GM12878 (cell line): ENCODE data around the gene UBQLN1. TPM values are rescaled to one million over a fixed set of nuclear protein-coding genes. Genes with fewer than 3 reads are reported as not detected.
"Not testable (repeated sequence)": the region's sequence is repeated elsewhere in the genome, so short reads cannot be mapped to it uniquely, and the experiment has no call there.

Experiments used
- ATAC-seq: fragments of 200-7000 bp; cut with Tn5 transposase; 3 replicates; pipeline ENCODE4 v1.9.1; 2020; ENCODE audit warnings: mild to moderate bottlenecking, moderate library complexity
- BruUV-seq: library from RNA; stranded (reverse); fragments of 400-500 nt; replicated peaks from 2 replicates; lab custom pipeline; 2021; lab: Mats Ljungman, UMichigan
- CTCF ChIA-PET: fragments of 300-600 bp; sonication (Branson Sonifier 250); formaldehyde crosslinking; extraction: SDS; loops from one replicate; lab custom pipeline; 2021; ENCODE audit warnings: inconsistent platforms; lab: Yijun Ruan, JAX
- POLR2A ChIA-PET: fragments of 350-600 bp; formaldehyde crosslinking; extraction: SDS; loops from one replicate; lab custom pipeline; 2021; ENCODE audit warnings: inconsistent platforms; lab: Charles Lee
- RAD21 ChIA-PET: fragments of 300-600 bp; sonication (Branson Sonifier 250); formaldehyde crosslinking; loops from one replicate; lab custom pipeline; 2023; ENCODE audit warnings: antibody characterized with exemption; ENCODE audit not compliant: unreplicated experiment; lab: Charles Lee
- SMC1A ChIA-PET: fragments of 300-600 bp; sonication (Branson Sonifier 250); formaldehyde crosslinking; loops from one replicate; lab custom pipeline; 2023; ENCODE audit not compliant: unreplicated experiment, uncharacterized antibody; lab: Charles Lee
- DNase-seq: peaks from one replicate; pipeline ENCODE4 v3.0.0-alpha.2; 2011; ENCODE audit warnings: low read depth, low spot score
- FAIRE-seq: peaks from 3 replicates; lab custom pipeline; 2011; peaks lifted over from hg19 to GRCh38; lab: Jason Lieb, UNC
- H2AFZ ChIP-seq: 2 replicates; pipeline ENCODE4 v1.6.0; 2011; ENCODE audit warnings: low read depth, low read length, control low read depth; ENCODE audit not compliant: control insufficient read depth
- H3K27ac ChIP-seq: 2 replicates; pipeline ENCODE4 v1.5.1; 2011; ENCODE audit warnings: control low read depth; ENCODE audit not compliant: control insufficient read depth, insufficient read depth
- H3K27me3 ChIP-seq, 2 experiments: replicated peaks in 1 of 2; 2 replicates each; pipeline versions ENCODE4 v1.6.0 to v1.6.1; 2011; ENCODE audit warnings: low read length in 1 of 2; ENCODE audit not compliant: control insufficient read depth in 2 of 2, insufficient read depth in 2 of 2
- H3K36me3 ChIP-seq, 2 experiments: 2 replicates each; pipeline ENCODE4 v1.5.1; 2011; ENCODE audit warnings: low read length in 1 of 2; ENCODE audit not compliant: control insufficient read depth in 2 of 2, insufficient read depth in 2 of 2
- H3K4me1 ChIP-seq: 2 replicates; pipeline ENCODE4 v1.6.1; 2011; ENCODE audit warnings: mild to moderate bottlenecking, low read length, moderate library complexity, mixed read lengths; ENCODE audit not compliant: control insufficient read depth, insufficient read depth
- H3K4me2 ChIP-seq: 2 replicates; pipeline ENCODE4 v1.6.0; 2011; ENCODE audit warnings: control low read depth; ENCODE audit not compliant: control insufficient read depth, insufficient read depth
- H3K4me3 ChIP-seq: fragments of 200-600 bp; sonication (generic); 2 replicates; pipeline ENCODE4 v1.5.1; 2016
- H3K79me2 ChIP-seq: 2 replicates; pipeline ENCODE4 v1.6.0; 2011; ENCODE audit warnings: low read length; ENCODE audit not compliant: control insufficient read depth, insufficient read depth
- H3K9ac ChIP-seq: 2 replicates; pipeline ENCODE4 v1.8.0; 2011; ENCODE audit warnings: low read length, control low read depth, mixed read lengths; ENCODE audit not compliant: control insufficient read depth, insufficient read depth
- H3K9me3 ChIP-seq: replicated peaks from 3 replicates; pipeline ENCODE4 v1.5.1; 2011; ENCODE audit warnings: mild to moderate bottlenecking, low read length; ENCODE audit not compliant: control insufficient read depth, insufficient read depth
- H4K20me1 ChIP-seq: 2 replicates; pipeline ENCODE4 v1.6.0; 2011; ENCODE audit not compliant: control insufficient read depth, insufficient read depth
- KLF5 ChIP-seq: fragments of 450-650 bp; IDR thresholded peaks from 2 replicates; pipeline ENCODE4 v1.6.1; 2014; ENCODE audit warnings: mild to moderate bottlenecking; ENCODE audit not compliant: partially characterized antibody
- NR2C1 ChIP-seq: fragments of 450-650 bp; IDR thresholded peaks from 2 replicates; pipeline ENCODE4 v1.6.1; 2017; ENCODE audit warnings: antibody characterized with exemption, mild to moderate bottlenecking, moderate library complexity
- WGBS: methylation state at CpG from one replicate; pipeline ENCODE4 v1.1.6; 2016; ENCODE audit warnings: low lambda C conversion rate; ENCODE audit not compliant: insufficient replicate concordance, insufficient coverage; ENCODE audit errors: missing lambda C conversion rate; 5-methylcytosine and 5-hydroxymethylcytosine counted together
- in situ Hi-C: fragments of 300-500 bp; cut with MboI; formaldehyde crosslinking; loops from 9 replicates; pipeline ENCODE4 v1.14.3; 2018; ENCODE audit warnings: mixed read lengths
- intact Hi-C: fragments of 100-400 bp; cut with micrococcal nuclease; formaldehyde crosslinking; loops from one replicate; pipeline ENCODE4 v1.14.2; 2022; ENCODE audit not compliant: unreplicated experiment
- polyA plus RNA-seq, 11 experiments: library from polyadenylated mRNA; depleted of rRNA in 4 of 11; unstranded in 6 of 11; stranded (reverse) in 5 of 11; fragments of >200 nt; fragmentation: Nextera tagmentation in 4 of 11; fragmentation: Illumina TruSeq in 1 of 11; extraction: Ambion mirVana in 4 of 11; extraction: Trizol in 1 of 11; gene quantifications; 1 replicate in 1 of 11; 2 replicates in 10 of 11; pipeline versions ENCODE4 v1.2.1 to v1.2.3, GENCODE V29; 2011 to 2016; ENCODE audit warnings: inconsistent platforms in 2 of 11, missing spikeins in 2 of 11, low read depth in 1 of 11
- total RNA-seq, 4 experiments: library from RNA; depleted of rRNA in 3 of 4; stranded (reverse); fragments of >200 nt in 3 of 4; fragmentation: Illumina TruSeq in 1 of 4; extraction: Trizol in 1 of 4; gene quantifications; 2 replicates each; pipeline versions ENCODE4 v1.2.1 to v1.2.3, GENCODE V29; 2013 to 2021
- TF ChIP-seq, protein P1 (sequence below), 3 experiments: IDR thresholded peaks in 2 of 3; conservative IDR thresholded peaks in 1 of 3; 2 replicates each; pipeline ENCODE4 v1.5.1; 2011; ENCODE audit warnings: low read depth in 3 of 3, low read length in 3 of 3, mild to moderate bottlenecking in 3 of 3, control low read depth in 2 of 3, moderate library complexity in 2 of 3, inconsistent platforms in 1 of 3, mixed read lengths in 1 of 3; ENCODE audit not compliant: control insufficient read depth in 2 of 3, insufficient read depth in 1 of 3; ENCODE audit errors: extremely low read depth in 1 of 3

The UBQLN1 gene
- total and polyA plus RNA-seq, 10 of the 15 experiments (the other 5 are each of a cell fraction or from before 2014, with no cell fraction given) = 12.4 to 118 (median 66.1) TPM

DNA sequence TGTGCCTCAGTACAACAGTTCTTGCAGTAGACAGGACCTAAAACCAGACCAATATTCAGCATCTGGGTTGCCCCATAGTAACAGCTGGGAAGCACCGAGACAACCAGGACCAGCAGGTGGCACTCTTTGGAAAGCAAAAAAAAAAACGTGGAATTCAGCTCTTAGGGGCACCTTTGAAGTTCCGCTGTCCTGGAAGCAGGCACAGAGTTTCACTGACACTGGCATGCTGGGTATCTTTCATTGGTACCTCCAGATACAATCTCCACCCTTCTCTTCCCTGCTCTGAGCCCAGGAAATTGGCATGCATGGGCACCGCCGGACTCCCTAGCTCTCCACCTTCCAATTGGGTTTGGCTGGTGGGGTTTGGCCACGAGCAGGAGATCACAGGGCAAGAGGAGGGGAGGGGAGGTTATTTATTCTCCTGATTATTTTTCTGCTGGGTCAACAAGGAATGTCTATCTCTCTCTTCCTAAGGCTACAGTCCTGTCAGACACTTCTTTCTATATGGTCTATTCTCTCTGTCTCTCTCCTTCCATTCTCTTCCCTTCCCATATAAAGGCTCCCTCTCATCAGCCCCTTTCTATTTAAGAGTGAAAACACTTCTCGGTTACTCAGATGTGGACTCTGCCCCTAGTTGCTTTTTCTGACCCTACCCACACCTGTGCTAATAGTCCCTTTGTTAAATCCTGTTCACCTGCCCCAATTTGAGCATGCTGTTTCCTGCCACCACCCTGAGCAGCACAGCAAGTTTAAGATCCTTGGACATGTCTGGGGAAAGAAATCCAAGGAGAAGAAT, 86.7 kb downstream of the UBQLN1 start (continued):
- TF ChIP-seq, protein P1, sequence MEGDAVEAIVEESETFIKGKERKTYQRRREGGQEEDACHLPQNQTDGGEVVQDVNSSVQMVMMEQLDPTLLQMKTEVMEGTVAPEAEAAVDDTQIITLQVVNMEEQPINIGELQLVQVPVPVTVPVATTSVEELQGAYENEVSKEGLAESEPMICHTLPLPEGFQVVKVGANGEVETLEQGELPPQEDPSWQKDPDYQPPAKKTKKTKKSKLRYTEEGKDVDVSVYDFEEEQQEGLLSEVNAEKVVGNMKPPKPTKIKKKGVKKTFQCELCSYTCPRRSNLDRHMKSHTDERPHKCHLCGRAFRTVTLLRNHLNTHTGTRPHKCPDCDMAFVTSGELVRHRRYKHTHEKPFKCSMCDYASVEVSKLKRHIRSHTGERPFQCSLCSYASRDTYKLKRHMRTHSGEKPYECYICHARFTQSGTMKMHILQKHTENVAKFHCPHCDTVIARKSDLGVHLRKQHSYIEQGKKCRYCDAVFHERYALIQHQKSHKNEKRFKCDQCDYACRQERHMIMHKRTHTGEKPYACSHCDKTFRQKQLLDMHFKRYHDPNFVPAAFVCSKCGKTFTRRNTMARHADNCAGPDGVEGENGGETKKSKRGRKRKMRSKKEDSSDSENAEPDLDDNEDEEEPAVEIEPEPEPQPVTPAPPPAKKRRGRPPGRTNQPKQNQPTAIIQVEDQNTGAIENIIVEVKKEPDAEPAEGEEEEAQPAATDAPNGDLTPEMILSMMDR (IDR thresholded peaks at IDR 0.05 in 2 of 3, conservative IDR thresholded peaks at IDR 0.05 in 1 of 3; ENCODE audit: control insufficient read depth in 2 of 3, extremely low read depth in 1 of 3, insufficient read depth in 1 of 3, low read depth in 3 of 3, low read length in 3 of 3) = peak; percentile 69 to 79 (median 71); a peak in 5 of 6 replicates
- TF ChIP-seq, all 136 proteins: peak for 10

DNA sequence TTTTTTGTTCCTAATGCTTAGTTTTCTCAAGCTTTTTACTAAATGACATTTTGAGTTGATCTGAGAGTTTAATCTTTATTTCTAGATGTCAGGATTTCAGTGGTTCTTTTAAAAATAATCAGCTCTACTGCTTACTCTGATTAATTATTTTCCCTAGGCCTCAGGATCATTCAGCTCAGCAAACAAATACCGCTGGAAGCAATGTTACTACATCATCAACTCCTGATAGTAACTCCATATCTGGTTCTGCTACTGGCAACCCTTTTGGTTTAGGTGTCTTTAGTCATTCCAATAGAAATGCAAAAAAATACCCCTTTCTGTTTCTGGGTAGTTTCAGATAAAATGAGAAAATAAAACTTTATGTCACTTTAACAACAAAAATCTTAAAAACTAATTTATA, 90.5 kb downstream of the UBQLN1 start:
- ATAC-seq = no peak
- no peak overlapping the region for H3K4me2 ChIP-seq
- SMC1A ChIA-PET = no interaction called here
- in situ Hi-C loops (loop anchor here (25.0 kb wide), 1 partner anchor 645 kb away; no protein-coding TSS in a partner anchor), intact Hi-C loops (no loop called here)
- POLR2A ChIA-PET = no interaction called here
- BruUV-seq = no TSS peak
- no peak overlapping the region for H2AFZ ChIP-seq
- H3K27ac ChIP-seq = no peak overlapping the region
- no peak for FAIRE-seq
- H3K79me2 ChIP-seq = no peaks in the 10 kb centered on the region
- H3K4me1 ChIP-seq = 0 out of 2 replicates have a peak, but pooled peaks cover 3% of the 10 kb centered on the region
- no peaks in the 10 kb centered on the region for H3K36me3 ChIP-seq
- H3K27me3 ChIP-seq = no peaks in the 10 kb centered on the region
- H3K9ac ChIP-seq = no peak overlapping the region
- H3K9me3 ChIP-seq = no peaks in the 10 kb centered on the region
- no peak for DNase-seq
- H4K20me1 ChIP-seq = no peaks in the 10 kb centered on the region
- RAD21 ChIA-PET = interaction anchor here (0.9 kb wide), 1 partner anchor 32 kb away, joined by 3 read pairs; no protein-coding TSS in a partner anchor
- CTCF ChIA-PET = interaction anchor here (0.7 to 1.9 kb wide), 5 partner anchors 20 to 294 kb away, joined by 3 to 5 read pairs (median 3); partner anchors contain the start of gene UBQLN1
- 22% methylated on average over 1 of the region's 1 CpG for WGBS
- TF ChIP-seq KLF5 (no peak), NR2C1 (no peak)
- H3K4me3 ChIP-seq = no peak overlapping the region

DNA sequence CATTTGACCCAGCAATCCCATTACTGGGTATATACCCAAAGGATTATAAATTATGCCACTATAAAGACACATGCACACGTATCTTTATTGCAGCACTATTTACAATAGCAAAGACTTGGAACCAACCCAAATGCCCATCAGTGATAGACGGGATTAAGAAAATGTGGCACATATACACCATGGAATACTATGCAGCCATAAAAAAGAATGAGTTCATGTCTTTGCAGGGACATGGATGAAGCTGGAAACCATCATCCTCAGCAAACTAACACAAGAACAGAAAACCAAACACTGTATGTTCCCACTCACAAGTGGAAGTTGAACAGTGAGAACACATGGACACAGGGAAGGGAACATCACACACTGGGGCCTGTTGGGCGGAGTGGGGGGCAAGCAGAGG, 94.5 kb downstream of the UBQLN1 start:
- intact Hi-C loops, POLR2A ChIA-PET, H2AFZ ChIP-seq, H3K9ac ChIP-seq, H3K79me2 ChIP-seq, ATAC-seq, BruUV-seq, H3K9me3 ChIP-seq, H3K27ac ChIP-seq, H3K36me3 ChIP-seq, SMC1A ChIA-PET, H3K4me3 ChIP-seq, H3K4me1 ChIP-seq, H3K27me3 ChIP-seq, H4K20me1 ChIP-seq, CTCF ChIA-PET, H3K4me2 ChIP-seq, RAD21 ChIA-PET, DNase-seq, FAIRE-seq: not testable (repeated sequence)
- WGBS = 65% methylated on average over 3 of the region's 3 CpGs
- in situ Hi-C loops = loop anchor here (25.0 kb wide), 1 partner anchor 649 kb away; no protein-coding TSS in a partner anchor
